HEK293 (cell line): ENCODE data around the gene CCNG2.

Source experiments
- CTCF ChIA-PET: fragments of 350-600 bp; formaldehyde crosslinking; extraction: SDS; loops from one replicate; lab custom pipeline; 2021; ENCODE audit warnings: antibody characterized with exemption; lab: Yijun Ruan, JAX
- POLR2A ChIA-PET: fragments of 300-600 bp; formaldehyde crosslinking; extraction: SDS; loops from one replicate; lab custom pipeline; 2020; ENCODE audit warnings: antibody characterized with exemption, inconsistent platforms; lab: Yijun Ruan, JAX
- H3K27ac ChIP-seq: fragments of 200-500 bp; sonication (Bioruptor generic); 2 replicates; pipeline ENCODE4 v1.5.1; 2014; ENCODE audit warnings: low read depth, low read length, control low read depth, inconsistent platforms; ENCODE audit errors: extremely low read depth
- H3K36me3 ChIP-seq, 2 experiments: fragments of 200-500 bp in 1 of 2; sonication (Bioruptor generic) in 1 of 2; 1 replicate in 1 of 2; 2 replicates in 1 of 2; pipeline ENCODE4 v1.5.1; 2014 to 2017; ENCODE audit warnings: inconsistent platforms in 2 of 2, low read length in 2 of 2; ENCODE audit not compliant: control insufficient read depth in 2 of 2, insufficient read depth in 1 of 2
- H3K4me1 ChIP-seq: fragments of 200-500 bp; sonication (Bioruptor generic); 2 replicates; pipeline ENCODE4 v1.5.1; 2014; ENCODE audit warnings: mild to moderate bottlenecking, low read length, inconsistent platforms; ENCODE audit not compliant: control insufficient read depth, insufficient read depth
- H3K4me3 ChIP-seq: 2 replicates; pipeline ENCODE4 v1.5.1; 2011; ENCODE audit warnings: low read depth, mild to moderate bottlenecking, control low read depth, low read length, moderate library complexity
- H3K9me3 ChIP-seq: fragments of 200-500 bp; sonication (Bioruptor generic); 2 replicates; pipeline ENCODE4 v1.5.1; 2014; ENCODE audit warnings: low read depth, low read length, inconsistent platforms; ENCODE audit not compliant: control insufficient read depth, insufficient read depth
- BCL11B ChIP-seq: fragments of 450-650 bp; formaldehyde crosslinking; IDR thresholded peaks from 2 replicates; pipeline ENCODE4 v1.5.1; 2016; ENCODE audit warnings: low read depth, missing biosample characterization, missing genetic modification characterization
- PRDM2 ChIP-seq: fragments of 450-650 bp; formaldehyde crosslinking; IDR thresholded peaks from 2 replicates; pipeline ENCODE4 v1.5.1; 2016; ENCODE audit warnings: missing biosample characterization, missing genetic modification characterization, borderline replicate concordance
- RBAK ChIP-seq: fragments of 450-650 bp; formaldehyde crosslinking; IDR thresholded peaks from 2 replicates; pipeline ENCODE4 v1.5.1; 2016; ENCODE audit warnings: missing biosample characterization, missing genetic modification characterization
- SP3 ChIP-seq: fragments of 450-650 bp; formaldehyde crosslinking; IDR thresholded peaks from 2 replicates; pipeline ENCODE4 v1.5.1; 2016; ENCODE audit warnings: missing biosample characterization, missing genetic modification characterization
- TRIM28 ChIP-seq: IDR thresholded peaks from 2 replicates; pipeline ENCODE4 v1.6.1; 2011; ENCODE audit warnings: low read length, control low read depth, borderline replicate concordance
- YY2 ChIP-seq: fragments of 450-650 bp; formaldehyde crosslinking; IDR thresholded peaks from 2 replicates; pipeline ENCODE4 v1.5.1; 2016; ENCODE audit warnings: missing biosample characterization, missing genetic modification characterization
- ZBTB44 ChIP-seq: fragments of 450-650 bp; IDR thresholded peaks from 2 replicates; pipeline ENCODE4 v1.5.1; 2018; ENCODE audit warnings: missing biosample characterization, mild to moderate bottlenecking, missing genetic modification characterization
- ZBTB48 ChIP-seq: fragments of 450-650 bp; formaldehyde crosslinking; IDR thresholded peaks from 2 replicates; pipeline ENCODE4 v1.5.1; 2016; ENCODE audit warnings: missing biosample characterization, missing genetic modification characterization
- ZBTB6 ChIP-seq: fragments of 450-650 bp; formaldehyde crosslinking; IDR thresholded peaks from 2 replicates; pipeline ENCODE4 v1.5.1; 2017; ENCODE audit warnings: missing biosample characterization, missing genetic modification characterization
- ZNF214 ChIP-seq: fragments of 450-650 bp; formaldehyde crosslinking; IDR thresholded peaks from 2 replicates; pipeline ENCODE4 v1.5.1; 2017; ENCODE audit warnings: missing biosample characterization, mild to moderate bottlenecking, missing genetic modification characterization, borderline replicate concordance
- ZNF221 ChIP-seq: fragments of 450-650 bp; formaldehyde crosslinking; IDR thresholded peaks from 2 replicates; pipeline ENCODE4 v1.5.1; 2017; ENCODE audit warnings: missing biosample characterization, missing genetic modification characterization, borderline replicate concordance
- ZNF404 ChIP-seq: fragments of 450-650 bp; formaldehyde crosslinking; IDR thresholded peaks from 2 replicates; pipeline ENCODE4 v1.5.1; 2017; ENCODE audit warnings: missing biosample characterization, missing genetic modification characterization
- ZNF416 ChIP-seq: fragments of 450-650 bp; formaldehyde crosslinking; IDR thresholded peaks from 2 replicates; pipeline ENCODE4 v1.5.1; 2016; ENCODE audit warnings: missing biosample characterization, missing genetic modification characterization
- ZNF501 ChIP-seq: fragments of 450-650 bp; formaldehyde crosslinking; IDR thresholded peaks from 2 replicates; pipeline ENCODE4 v1.5.1; 2016; ENCODE audit warnings: missing biosample characterization, missing genetic modification characterization
- ZNF585B ChIP-seq: fragments of 450-650 bp; formaldehyde crosslinking; IDR thresholded peaks from 2 replicates; pipeline ENCODE4 v1.5.1; 2016; ENCODE audit warnings: missing biosample characterization, missing genetic modification characterization
- ZNF670 ChIP-seq: fragments of 450-650 bp; formaldehyde crosslinking; IDR thresholded peaks from 2 replicates; pipeline ENCODE4 v1.5.1; 2016; ENCODE audit warnings: missing biosample characterization, missing genetic modification characterization, low read depth
- ZNF768 ChIP-seq: fragments of 450-650 bp; formaldehyde crosslinking; IDR thresholded peaks from 2 replicates; pipeline ENCODE4 v1.5.1; 2018; ENCODE audit warnings: missing biosample characterization, mild to moderate bottlenecking, missing genetic modification characterization
- TF ChIP-seq, protein P1 (sequence below): fragments of 450-650 bp; formaldehyde crosslinking; IDR thresholded peaks from 2 replicates; pipeline ENCODE4 v1.5.1; 2016; ENCODE audit warnings: missing biosample characterization, missing genetic modification characterization, low read depth
- TF ChIP-seq, protein P2 (sequence below): fragments of 450-650 bp; formaldehyde crosslinking; conservative IDR thresholded peaks from 2 replicates; pipeline ENCODE4 v1.5.1; 2016; ENCODE audit warnings: low read depth, missing biosample characterization, missing genetic modification characterization
- TF ChIP-seq, protein P3 (sequence below): fragments of 450-650 bp; formaldehyde crosslinking; IDR thresholded peaks from 2 replicates; pipeline ENCODE4 v1.5.1; 2017; ENCODE audit warnings: missing biosample characterization, missing genetic modification characterization

CCNG2 gene

GRCh38 chr4:77174426-77174825 is 17.4 kb downstream of the CCNG2 start (continued):
- TF ChIP-seq ZNF221 (tag by site-specific recombination) (no peak), ZNF585B (no peak)

GRCh38 chr4:77175201-77175611 is 18.2 kb downstream of the CCNG2 start:
- Histone ChIP-seq H3K4me3 (no peak overlapping the region), H3K27ac (no peak overlapping the region), H3K9me3 (no peaks in the 10 kb centered on the region), H3K36me3 (peaks cover 0 to 5% of the 10 kb centered on the region in 2 experiments; a peak in 1 of 3 replicates), H3K4me1 (no peaks in the 10 kb centered on the region)
- ChIA-PET CTCF (interaction anchor here (0.7 to 1.3 kb wide), 2 partner anchors 80 to 259 kb away, joined by 3 to 4 read pairs; no protein-coding TSS in a partner anchor), POLR2A (no interaction called here)
- TF ChIP-seq RBAK (tag by site-specific recombination) (no peak), ZBTB48 (no peak), TRIM28 (no peak), BCL11B (tag by site-specific recombination) (no peak), ZBTB6 (tag by site-specific recombination) (no peak), ZNF768 (tag by site-specific recombination) (no peak), SP3 (no peak), PRDM2 (no peak), ZNF214 (tag by site-specific recombination) (no peak), ZBTB44 (tag by site-specific recombination) (no peak), ZNF670 (tag by site-specific recombination) (no peak), ZNF501 (tag by site-specific recombination) (no peak), YY2 (tag by site-specific recombination) (no peak), ZNF404 (tag by site-specific recombination) (no peak), ZNF416 (tag by site-specific recombination) (no peak)
- TF ChIP-seq, protein P1, sequence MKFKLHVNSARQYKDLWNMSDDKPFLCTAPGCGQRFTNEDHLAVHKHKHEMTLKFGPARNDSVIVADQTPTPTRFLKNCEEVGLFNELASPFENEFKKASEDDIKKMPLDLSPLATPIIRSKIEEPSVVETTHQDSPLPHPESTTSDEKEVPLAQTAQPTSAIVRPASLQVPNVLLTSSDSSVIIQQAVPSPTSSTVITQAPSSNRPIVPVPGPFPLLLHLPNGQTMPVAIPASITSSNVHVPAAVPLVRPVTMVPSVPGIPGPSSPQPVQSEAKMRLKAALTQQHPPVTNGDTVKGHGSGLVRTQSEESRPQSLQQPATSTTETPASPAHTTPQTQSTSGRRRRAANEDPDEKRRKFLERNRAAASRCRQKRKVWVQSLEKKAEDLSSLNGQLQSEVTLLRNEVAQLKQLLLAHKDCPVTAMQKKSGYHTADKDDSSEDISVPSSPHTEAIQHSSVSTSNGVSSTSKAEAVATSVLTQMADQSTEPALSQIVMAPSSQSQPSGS (tag by site-specific recombination) = no peak
- TF ChIP-seq, protein P2, sequence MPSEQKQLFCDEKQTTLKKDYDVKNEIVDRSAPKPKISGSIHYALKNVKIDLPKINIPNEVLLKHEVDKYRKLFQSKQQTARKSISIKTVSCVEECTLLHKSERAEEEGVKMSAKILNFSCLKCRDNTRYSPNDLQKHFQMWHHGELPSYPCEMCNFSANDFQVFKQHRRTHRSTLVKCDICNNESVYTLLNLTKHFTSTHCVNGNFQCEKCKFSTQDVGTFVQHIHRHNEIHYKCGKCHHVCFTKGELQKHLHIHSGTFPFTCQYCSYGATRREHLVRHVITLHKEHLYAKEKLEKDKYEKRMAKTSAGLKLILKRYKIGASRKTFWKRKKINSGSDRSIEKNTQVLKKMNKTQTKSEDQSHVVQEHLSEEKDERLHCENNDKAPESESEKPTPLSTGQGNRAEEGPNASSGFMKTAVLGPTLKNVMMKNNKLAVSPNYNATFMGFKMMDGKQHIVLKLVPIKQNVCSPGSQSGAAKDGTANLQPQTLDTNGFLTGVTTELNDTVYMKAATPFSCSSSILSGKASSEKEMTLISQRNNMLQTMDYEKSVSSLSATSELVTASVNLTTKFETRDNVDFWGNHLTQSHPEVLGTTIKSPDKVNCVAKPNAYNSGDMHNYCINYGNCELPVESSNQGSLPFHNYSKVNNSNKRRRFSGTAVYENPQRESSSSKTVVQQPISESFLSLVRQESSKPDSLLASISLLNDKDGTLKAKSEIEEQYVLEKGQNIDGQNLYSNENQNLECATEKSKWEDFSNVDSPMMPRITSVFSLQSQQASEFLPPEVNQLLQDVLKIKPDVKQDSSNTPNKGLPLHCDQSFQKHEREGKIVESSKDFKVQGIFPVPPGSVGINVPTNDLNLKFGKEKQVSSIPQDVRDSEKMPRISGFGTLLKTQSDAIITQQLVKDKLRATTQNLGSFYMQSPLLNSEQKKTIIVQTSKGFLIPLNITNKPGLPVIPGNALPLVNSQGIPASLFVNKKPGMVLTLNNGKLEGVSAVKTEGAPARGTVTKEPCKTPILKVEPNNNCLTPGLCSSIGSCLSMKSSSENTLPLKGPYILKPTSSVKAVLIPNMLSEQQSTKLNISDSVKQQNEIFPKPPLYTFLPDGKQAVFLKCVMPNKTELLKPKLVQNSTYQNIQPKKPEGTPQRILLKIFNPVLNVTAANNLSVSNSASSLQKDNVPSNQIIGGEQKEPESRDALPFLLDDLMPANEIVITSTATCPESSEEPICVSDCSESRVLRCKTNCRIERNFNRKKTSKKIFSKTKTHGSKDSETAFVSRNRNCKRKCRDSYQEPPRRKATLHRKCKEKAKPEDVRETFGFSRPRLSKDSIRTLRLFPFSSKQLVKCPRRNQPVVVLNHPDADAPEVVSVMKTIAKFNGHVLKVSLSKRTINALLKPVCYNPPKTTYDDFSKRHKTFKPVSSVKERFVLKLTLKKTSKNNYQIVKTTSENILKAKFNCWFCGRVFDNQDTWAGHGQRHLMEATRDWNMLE (tag by site-specific recombination) = no peak
- TF ChIP-seq, protein P3, sequence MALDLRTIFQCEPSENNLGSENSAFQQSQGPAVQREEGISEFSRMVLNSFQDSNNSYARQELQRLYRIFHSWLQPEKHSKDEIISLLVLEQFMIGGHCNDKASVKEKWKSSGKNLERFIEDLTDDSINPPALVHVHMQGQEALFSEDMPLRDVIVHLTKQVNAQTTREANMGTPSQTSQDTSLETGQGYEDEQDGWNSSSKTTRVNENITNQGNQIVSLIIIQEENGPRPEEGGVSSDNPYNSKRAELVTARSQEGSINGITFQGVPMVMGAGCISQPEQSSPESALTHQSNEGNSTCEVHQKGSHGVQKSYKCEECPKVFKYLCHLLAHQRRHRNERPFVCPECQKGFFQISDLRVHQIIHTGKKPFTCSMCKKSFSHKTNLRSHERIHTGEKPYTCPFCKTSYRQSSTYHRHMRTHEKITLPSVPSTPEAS (tag by site-specific recombination) = no peak
